Adipocyte (in vitro differentiated cells): Measurements from ENCODE around the gene DCAF15.

Experiments used
- DNase-seq: peaks from one replicate; pipeline ENCODE4 v3.0.0-alpha.2; 2015; ENCODE audit warnings: low read depth
- H3K27me3 ChIP-seq: replicated peaks from 2 replicates; pipeline ENCODE4 v1.7.0; 2013; ENCODE audit warnings: mild to moderate bottlenecking, low read length, moderate library complexity; ENCODE audit not compliant: control insufficient read depth, insufficient read depth
- H3K36me3 ChIP-seq: 2 replicates; pipeline ENCODE4 v1.7.0; 2013; ENCODE audit warnings: low read length, mild to moderate bottlenecking, moderate library complexity; ENCODE audit not compliant: control insufficient read depth, insufficient read depth, severe bottlenecking
- H3K4me1 ChIP-seq: 2 replicates; pipeline ENCODE4 v1.7.0; 2013; ENCODE audit warnings: mild to moderate bottlenecking, low read length, moderate library complexity; ENCODE audit not compliant: control insufficient read depth, insufficient read depth
- H3K4me3 ChIP-seq: 2 replicates; pipeline ENCODE4 v1.7.0; 2013; ENCODE audit warnings: mild to moderate bottlenecking, low read length, moderate library complexity
- H3K9ac ChIP-seq: 2 replicates; pipeline ENCODE4 v1.7.0; 2013; ENCODE audit warnings: mild to moderate bottlenecking, low read length, moderate library complexity
- H3K9me3 ChIP-seq: 2 replicates; pipeline ENCODE4 v1.7.0; 2013; ENCODE audit warnings: mild to moderate bottlenecking, low read length, moderate library complexity; ENCODE audit not compliant: control insufficient read depth

Gene DCAF15

DNA sequence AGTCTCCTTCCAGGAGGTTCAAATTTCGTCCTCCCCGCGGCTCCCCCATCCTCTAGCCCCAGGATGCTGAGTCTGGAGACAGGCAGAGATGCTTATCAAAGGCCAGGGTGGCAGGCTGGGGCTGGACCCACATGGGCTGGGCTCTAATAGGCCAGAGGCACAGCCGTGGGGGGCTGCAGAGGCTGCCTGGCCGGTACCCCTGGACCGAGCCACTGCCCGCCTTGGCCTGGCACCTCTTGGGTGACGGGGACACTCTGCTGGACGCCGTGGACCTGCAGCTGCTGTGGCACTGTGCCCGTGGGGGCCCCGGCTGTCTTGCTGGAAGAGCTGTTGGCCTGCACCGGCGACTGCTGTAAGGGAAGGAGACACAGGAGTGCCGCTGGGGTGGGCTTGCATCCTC, 28.0 kb downstream of the DCAF15 start:
- Histone ChIP-seq H3K4me1 (no peaks in the 10 kb centered on the region), H3K36me3 (no peaks in the 10 kb centered on the region), H3K4me3 (no peak overlapping the region), H3K9ac (no peak overlapping the region), H3K27me3 (no peaks in the 10 kb centered on the region), H3K9me3 (no peaks in the 10 kb centered on the region)
- no peak for DNase-seq

DNA sequence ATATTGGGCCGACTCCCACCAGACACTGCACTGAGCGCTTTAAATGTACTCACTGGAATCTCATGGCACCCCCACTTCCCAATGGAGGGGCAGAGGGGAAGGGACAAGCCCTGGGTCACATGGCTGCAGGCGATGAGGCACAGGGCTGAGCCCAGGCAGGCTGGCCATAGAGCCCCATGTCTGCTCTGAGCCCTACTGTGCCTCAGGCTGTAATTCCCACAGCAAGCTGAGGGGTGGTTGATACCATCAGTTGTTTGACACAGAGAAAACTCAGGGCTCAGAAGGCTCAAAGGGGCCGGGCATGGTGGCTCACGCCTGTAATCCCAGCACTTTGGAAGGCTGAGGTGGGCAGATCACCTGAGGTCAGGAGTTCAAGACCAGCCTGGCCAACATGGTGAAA, 28.7 kb downstream of the DCAF15 start:
- H3K4me3 ChIP-seq, result no peak overlapping the region
- H3K4me1 ChIP-seq, result no peaks in the 10 kb centered on the region
- no peaks in the 10 kb centered on the region for H3K27me3 ChIP-seq
- no peaks in the 10 kb centered on the region for H3K9me3 ChIP-seq
- no peaks in the 10 kb centered on the region for H3K36me3 ChIP-seq
- H3K9ac ChIP-seq, result no peak overlapping the region
- no peak for DNase-seq

DNA sequence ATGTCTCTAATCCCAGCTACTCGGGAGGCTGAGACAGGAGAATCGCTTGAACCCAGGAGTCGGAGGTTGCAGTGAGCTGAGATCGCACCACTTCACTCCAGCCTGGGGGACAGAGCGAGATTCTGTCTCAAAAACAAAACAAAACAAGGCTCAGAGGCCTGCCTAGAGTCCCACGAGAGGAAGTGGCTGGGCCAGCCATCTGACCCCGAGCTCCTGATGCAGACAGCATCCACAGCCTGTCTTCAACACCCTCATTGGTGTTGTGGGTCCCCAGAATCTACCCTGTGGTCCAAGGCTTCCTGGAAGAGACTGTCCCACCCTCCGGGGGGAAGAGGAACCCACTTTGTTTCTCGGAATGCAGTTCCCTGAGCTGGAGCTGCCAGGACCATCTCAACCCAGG, 29.2 kb downstream of the DCAF15 start:
- Histone ChIP-seq H3K4me1 (no peaks in the 10 kb centered on the region), H3K36me3 (no peaks in the 10 kb centered on the region), H3K9ac (no peak overlapping the region), H3K9me3 (no peaks in the 10 kb centered on the region), H3K4me3 (no peak overlapping the region), H3K27me3 (no peaks in the 10 kb centered on the region)
- DNase-seq, result no peak

DNA sequence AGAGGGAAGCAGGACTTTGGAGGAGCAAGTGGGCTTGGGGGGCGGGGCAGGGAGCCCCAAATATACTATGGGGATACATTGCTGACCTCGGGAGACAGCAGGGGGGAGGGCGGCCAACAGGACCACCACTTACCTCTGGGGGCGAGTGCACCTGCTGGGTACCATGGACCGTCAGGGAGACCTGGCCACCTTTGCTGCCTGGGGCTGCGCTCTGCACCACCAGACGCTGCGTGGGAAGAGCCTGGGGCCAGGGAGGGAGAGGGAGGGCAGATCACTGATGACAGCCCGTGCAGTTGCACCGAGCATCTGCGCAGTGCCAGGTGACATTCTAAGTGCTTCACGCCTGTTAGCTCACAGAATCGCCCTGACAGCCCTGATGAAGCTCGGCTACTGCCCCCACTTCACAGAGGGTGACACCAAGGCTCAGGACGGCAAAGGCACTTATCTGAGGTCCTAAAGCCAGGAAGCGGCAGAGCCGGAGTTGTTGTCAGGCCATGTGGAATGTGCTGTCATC, 29.7 kb downstream of the DCAF15 start:
- H3K9me3 ChIP-seq, result no peaks in the 10 kb centered on the region
- H3K4me1 ChIP-seq, result no peaks in the 10 kb centered on the region
- no peak overlapping the region for H3K9ac ChIP-seq
- no peaks in the 10 kb centered on the region for H3K27me3 ChIP-seq
- H3K4me3 ChIP-seq, result no peak overlapping the region
- no peaks in the 10 kb centered on the region for H3K36me3 ChIP-seq
- DNase-seq, result no peak

DNA sequence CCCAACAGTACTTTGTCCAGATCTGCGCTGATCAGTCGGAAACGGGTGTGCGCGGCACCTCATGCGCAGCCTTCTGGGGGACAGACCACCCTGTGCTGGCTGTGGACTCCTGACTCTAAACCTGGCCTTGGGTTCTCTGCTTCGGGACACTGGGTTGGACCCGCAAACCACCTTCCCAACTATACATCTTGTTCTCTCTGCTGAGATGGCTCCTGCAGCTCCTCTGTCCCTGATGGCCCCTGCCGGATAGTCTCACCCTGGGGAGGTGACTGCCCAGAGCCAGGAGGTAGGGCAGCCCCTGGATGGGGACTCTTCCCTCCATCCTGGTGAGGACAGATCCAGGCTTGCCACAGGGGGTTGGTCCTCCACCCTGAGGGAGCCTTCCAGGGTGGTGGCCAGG, 30.5 kb downstream of the DCAF15 start:
- no peaks in the 10 kb centered on the region for H3K4me1 ChIP-seq
- no peak overlapping the region for H3K9ac ChIP-seq
- no peaks in the 10 kb centered on the region for H3K9me3 ChIP-seq
- no peak overlapping the region for H3K4me3 ChIP-seq
- no peaks in the 10 kb centered on the region for H3K27me3 ChIP-seq
- DNase-seq, result no peak
- H3K36me3 ChIP-seq, result no peaks in the 10 kb centered on the region

DNA sequence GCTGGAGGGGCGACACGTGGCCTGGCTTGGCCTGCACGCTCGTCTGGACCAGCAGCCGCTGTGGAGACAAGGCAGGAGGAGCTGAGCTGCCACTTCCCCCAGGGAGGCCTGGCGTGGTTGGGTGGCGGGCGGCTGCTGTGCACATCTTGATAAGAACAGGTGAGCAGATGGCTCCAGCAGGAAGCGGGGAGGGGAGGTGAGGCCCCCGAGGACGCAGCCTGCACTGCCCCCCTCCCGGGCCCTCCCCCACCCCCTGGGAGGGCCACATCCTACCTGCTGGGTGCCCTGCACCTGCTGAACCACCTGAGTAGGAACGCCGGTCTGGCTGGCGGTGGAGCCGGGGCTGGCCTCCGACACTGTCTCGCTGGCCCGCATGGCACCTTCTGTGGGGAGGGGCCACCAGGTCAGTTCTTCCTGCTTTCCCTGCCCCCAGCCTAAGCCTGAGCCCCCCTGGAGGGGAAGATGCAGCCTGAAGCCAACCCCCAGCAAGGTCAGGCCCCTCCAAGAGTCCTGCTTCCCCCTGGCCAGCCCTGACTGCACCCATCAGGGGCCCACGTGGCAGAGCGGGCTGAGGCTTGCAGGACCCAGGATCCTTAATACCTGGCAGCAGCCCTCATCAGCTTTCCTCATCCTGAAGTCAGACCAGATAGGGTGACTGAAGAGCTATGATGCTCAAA, 31.0 kb downstream of the DCAF15 start:
- H3K4me3 ChIP-seq, result no peak overlapping the region
- no peaks in the 10 kb centered on the region for H3K4me1 ChIP-seq
- H3K36me3 ChIP-seq, result no peaks in the 10 kb centered on the region
- no peak for DNase-seq
- H3K9me3 ChIP-seq, result no peaks in the 10 kb centered on the region
- no peaks in the 10 kb centered on the region for H3K27me3 ChIP-seq
- H3K9ac ChIP-seq, result no peak overlapping the region

DNA sequence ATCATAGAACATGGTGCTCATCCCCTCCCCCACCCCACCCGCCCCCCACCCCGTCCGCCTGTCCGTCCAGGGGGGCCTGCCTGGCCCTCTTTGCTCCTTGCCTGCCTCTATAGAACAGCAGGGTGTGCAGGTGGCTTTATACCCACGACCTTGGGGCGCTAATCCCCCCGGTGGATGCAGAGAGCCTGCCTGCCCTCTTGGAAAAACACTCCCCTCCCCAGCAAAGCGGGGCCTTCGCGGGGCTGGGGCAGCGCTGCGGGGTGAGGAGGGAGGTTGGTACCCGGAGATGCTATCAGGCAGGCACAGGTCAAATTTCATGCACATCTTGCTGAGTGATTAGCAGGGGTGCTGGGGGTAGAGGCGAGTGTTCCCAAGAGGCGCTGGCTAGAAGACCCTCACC, 31.9 kb downstream of the DCAF15 start:
- Histone ChIP-seq H3K4me3 (no peak overlapping the region), H3K36me3 (no peaks in the 10 kb centered on the region), H3K27me3 (no peaks in the 10 kb centered on the region), H3K4me1 (no peaks in the 10 kb centered on the region), H3K9me3 (no peaks in the 10 kb centered on the region), H3K9ac (no peak overlapping the region)
- no peak for DNase-seq

DNA sequence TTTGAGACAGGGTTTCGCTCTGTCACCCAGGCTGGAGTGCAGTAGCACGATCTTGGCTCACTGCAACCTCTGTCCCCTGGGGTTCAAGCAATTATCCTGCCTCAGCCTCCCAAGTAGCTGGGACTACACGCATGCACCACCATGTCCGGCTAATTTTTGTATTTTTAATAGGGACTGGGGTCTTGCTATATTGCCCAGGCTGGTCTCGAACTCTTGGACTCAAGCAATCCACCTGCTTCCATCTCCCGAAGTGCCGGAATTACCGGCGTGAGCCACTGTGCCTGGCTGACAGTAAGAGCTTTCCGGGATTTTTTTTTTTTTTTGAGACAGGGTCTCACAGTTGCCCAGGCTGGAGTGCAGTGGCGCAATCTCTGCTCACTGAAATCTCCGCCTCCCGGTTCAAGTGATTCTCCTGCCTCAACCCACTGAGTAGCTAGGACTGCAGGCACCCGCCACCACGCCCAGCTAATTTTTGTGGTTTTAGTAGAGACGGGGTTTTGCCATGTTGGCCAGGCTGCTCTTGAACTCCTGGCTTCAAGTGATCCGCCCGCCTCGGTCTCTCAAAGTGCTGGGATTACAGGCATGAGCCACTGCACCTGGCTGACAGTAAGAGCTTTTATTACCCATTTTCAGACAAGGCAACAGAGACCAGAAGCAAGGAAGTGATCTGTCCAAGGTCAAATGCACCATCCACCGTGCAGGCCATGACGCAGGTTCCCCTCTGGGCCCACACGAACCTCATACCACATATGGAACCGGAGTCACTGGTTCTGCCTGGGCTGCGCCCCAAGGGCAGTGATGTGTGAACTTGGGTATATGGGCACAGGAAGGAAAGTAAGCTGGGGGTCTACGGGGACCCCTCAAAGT, 32.8 kb downstream of the DCAF15 start:
- no peak overlapping the region for H3K9ac ChIP-seq
- no peaks in the 10 kb centered on the region for H3K9me3 ChIP-seq
- no peak for DNase-seq
- no peak overlapping the region for H3K4me3 ChIP-seq
- H3K27me3 ChIP-seq, result no peaks in the 10 kb centered on the region
- no peaks in the 10 kb centered on the region for H3K36me3 ChIP-seq
- no peaks in the 10 kb centered on the region for H3K4me1 ChIP-seq

DNA sequence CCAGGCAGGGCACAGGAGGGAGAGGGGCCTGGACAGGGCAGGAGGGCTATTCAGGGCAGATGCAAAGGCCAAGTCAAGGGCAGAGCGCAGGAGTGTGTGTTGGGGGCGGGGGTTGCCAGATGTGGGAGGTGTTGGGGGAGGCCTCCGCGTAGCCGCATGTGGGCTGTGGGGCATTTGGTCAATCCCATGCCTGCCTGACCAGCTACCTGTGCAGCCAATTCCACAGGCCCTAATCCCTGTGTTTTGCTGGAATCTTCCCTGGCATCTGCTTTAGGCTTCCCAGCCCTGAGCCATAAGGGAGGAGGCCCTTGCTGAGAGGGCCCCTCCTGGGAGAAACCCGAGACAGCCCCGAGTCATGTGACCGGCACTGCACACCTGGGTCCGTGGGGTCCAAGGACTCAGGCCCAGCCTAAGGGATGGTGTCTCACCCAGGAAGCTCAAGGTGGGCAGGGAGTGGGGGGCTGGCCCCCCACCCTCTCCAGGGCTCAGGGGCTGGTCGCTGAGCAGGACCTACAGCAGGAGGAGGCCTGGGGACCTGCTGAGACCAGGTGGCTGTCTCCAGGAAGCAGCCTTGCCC, 33.5 kb downstream of the DCAF15 start:
- H3K4me3 ChIP-seq, result no peak overlapping the region
- no peak for DNase-seq
- H3K27me3 ChIP-seq, result no peaks in the 10 kb centered on the region
- no peaks in the 10 kb centered on the region for H3K9me3 ChIP-seq
- H3K4me1 ChIP-seq, result no peaks in the 10 kb centered on the region
- H3K36me3 ChIP-seq, result no peaks in the 10 kb centered on the region
- peak overlapping the region; percentile 48 for H3K9ac ChIP-seq

DNA sequence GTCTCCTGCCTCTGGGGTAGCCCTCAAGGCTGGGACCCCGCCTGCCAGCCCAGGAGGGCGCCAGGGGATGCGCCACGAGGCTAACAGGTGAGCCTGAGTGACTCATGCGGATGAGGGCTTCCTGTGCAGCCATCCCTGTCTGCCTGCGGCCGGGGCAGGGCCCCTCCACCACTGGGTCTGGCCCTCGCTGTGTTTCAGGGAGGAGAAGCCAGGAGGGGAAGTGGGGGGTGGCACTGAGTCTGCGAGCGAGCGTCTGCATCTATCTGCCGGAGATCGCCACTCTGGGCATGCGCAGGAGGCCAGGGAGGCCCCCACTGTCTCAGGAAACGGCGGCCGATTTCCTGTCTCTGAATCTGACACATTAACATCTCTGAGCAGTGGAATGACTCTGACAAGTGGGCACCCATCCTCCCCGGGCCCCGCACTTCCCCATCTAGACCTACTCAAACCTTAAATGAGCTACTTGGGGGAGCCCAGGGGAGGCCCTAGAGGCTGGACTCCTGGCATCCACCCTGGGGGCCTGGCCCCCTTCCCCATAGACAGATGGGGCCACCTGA, 34.1 kb downstream of the DCAF15 start:
- DNase-seq, result no peak
- Histone ChIP-seq H3K4me3 (no peak overlapping the region), H3K27me3 (no peaks in the 10 kb centered on the region), H3K9me3 (no peaks in the 10 kb centered on the region), H3K4me1 (no peaks in the 10 kb centered on the region), H3K9ac (peak overlapping the region; percentile 48), H3K36me3 (no peaks in the 10 kb centered on the region)
